Stimulated activated CD8-positive, alpha-beta memory T cell treated with anti-CD3 and anti-CD28 coated beads, Interleukin-12 subunit alpha, Interleukin-12 subunit beta, amount 100 ng/mL, for 4 hours (primary cell): ENCODE results near the gene ADCY1.

Source experiments
- DNase-seq: peaks from one replicate; pipeline ENCODE4 v3.0.0-alpha.2; 2020; ENCODE audit warnings: low read depth

Gene ADCY1

GRCh38 chr7:45653209-45653907, 79.2 kb downstream of the ADCY1 start:
- DNase-seq = no peak

- no peak for DNase-seq
Measured at GRCh38 chr7:45654341-45654740, 80.2 kb downstream of the ADCY1 start.

- DNase-seq = no peak
Measured at GRCh38 chr7:45655539-45655938, 81.4 kb downstream of the ADCY1 start.

GRCh38 chr7:45656431-45656830, 82.3 kb downstream of the ADCY1 start:
- DNase-seq = no peak

- DNase-seq = no peak
Measured at GRCh38 chr7:45657136-45657889, 83.1 kb downstream of the ADCY1 start.

- no peak for DNase-seq
Measured at GRCh38 chr7:45657890-45658715, 83.9 kb downstream of the ADCY1 start.

- no peak for DNase-seq
Measured at GRCh38 chr7:45658716-45659495, 84.7 kb downstream of the ADCY1 start.

- DNase-seq = no peak
Measured at GRCh38 chr7:45659496-45660139, 85.5 kb downstream of the ADCY1 start.

GRCh38 chr7:45660201-45660900, 86.2 kb downstream of the ADCY1 start:
- DNase-seq = no peak

GRCh38 chr7:45660901-45661211, 86.7 kb downstream of the ADCY1 start:
- DNase-seq = no peak

- DNase-seq = no peak
Measured at GRCh38 chr7:45661302-45661995, 87.3 kb downstream of the ADCY1 start.

GRCh38 chr7:45662018-45662417, 87.8 kb downstream of the ADCY1 start:
- no peak for DNase-seq

- no peak for DNase-seq
Measured at GRCh38 chr7:45662540-45663166, 88.5 kb downstream of the ADCY1 start.

- no peak for DNase-seq
Measured at GRCh38 chr7:45663167-45663921, 89.2 kb downstream of the ADCY1 start.

- no peak for DNase-seq
Measured at GRCh38 chr7:45663965-45664633, 89.9 kb downstream of the ADCY1 start.

- DNase-seq = no peak
Measured at GRCh38 chr7:45665172-45665571, 91.0 kb downstream of the ADCY1 start.

- DNase-seq = no peak
Measured at GRCh38 chr7:45670227-45670626, 96.1 kb downstream of the ADCY1 start.

- DNase-seq = no peak
Measured at GRCh38 chr7:45670717-45671116, 96.5 kb downstream of the ADCY1 start.
